Gastrocnemius medialis (tissue), 4 donors: ENCODE measurements around the gene TMEM33.

ENCODE experiments used
- POLR2A ChIP-seq, 2 donors: fragments of 450-650 bp; IDR thresholded peaks; one replicate each; pipeline ENCODE4 v1.6.1; 2017; ENCODE audit warnings: antibody characterized with exemption in 2 of 2, mild to moderate bottlenecking in 2 of 2, moderate library complexity in 2 of 2
- TF ChIP-seq, protein P1 (sequence below), 5 experiments: fragments of 450-650 bp in 3 of 5; fragments of 200-600 bp in 2 of 5; sonication (generic) in 2 of 5; IDR thresholded peaks in 4 of 5; conservative IDR thresholded peaks in 1 of 5; 1 replicate in 4 of 5; 2 replicates in 1 of 5; pipeline ENCODE4 v1.5.1; 2016 to 2019; ENCODE audit warnings: antibody characterized with exemption in 5 of 5, mild to moderate bottlenecking in 3 of 5, moderate library complexity in 3 of 5

DNA sequence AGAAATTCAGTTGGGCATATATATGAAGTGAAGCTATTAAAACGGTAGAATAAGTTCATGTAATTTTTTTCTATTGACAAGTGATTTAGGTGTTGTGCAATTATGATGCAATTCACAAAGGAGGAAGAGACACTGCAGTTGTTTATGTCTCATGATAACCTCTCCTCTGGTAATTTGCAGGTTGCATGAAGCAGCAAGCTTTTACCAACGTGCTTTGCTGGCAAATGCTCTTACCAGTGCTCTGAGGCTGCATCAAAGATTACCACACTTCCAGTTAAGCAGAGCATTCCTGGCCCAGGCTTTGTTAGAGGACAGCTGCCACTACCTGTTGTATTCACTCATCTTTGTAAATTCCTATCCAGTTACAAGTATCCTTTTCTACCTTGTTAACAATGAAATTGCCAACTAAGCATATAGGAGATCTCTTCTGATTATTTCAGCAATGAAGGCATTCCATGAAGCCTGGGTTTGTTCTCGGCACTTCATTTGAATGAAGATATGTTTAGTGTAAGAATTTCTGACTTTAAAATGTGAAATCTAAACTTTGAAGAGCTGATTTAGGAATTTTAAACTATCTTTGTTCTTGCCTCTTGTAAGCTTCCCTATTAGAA lies 3.9 kb downstream of the TMEM33 start:
- TF ChIP-seq, protein P1, sequence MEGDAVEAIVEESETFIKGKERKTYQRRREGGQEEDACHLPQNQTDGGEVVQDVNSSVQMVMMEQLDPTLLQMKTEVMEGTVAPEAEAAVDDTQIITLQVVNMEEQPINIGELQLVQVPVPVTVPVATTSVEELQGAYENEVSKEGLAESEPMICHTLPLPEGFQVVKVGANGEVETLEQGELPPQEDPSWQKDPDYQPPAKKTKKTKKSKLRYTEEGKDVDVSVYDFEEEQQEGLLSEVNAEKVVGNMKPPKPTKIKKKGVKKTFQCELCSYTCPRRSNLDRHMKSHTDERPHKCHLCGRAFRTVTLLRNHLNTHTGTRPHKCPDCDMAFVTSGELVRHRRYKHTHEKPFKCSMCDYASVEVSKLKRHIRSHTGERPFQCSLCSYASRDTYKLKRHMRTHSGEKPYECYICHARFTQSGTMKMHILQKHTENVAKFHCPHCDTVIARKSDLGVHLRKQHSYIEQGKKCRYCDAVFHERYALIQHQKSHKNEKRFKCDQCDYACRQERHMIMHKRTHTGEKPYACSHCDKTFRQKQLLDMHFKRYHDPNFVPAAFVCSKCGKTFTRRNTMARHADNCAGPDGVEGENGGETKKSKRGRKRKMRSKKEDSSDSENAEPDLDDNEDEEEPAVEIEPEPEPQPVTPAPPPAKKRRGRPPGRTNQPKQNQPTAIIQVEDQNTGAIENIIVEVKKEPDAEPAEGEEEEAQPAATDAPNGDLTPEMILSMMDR (IDR thresholded peaks at IDR 0.05 in 4 of 5, conservative IDR thresholded peaks at IDR 0.05 in 1 of 5), result no peak
- no peak for TF ChIP-seq POLR2A (IDR thresholded peaks at IDR 0.05)
